GM18511 (cell line): ENCODE measurements around the gene MARCHF11.

Experiments used
- ATAC-seq: cut with Tn5 transposase; IDR thresholded peaks from one replicate; pipeline ENCODE4 v1.9.1; 2021; ENCODE audit warnings: mild to moderate bottlenecking, moderate library complexity; ENCODE audit not compliant: unreplicated experiment

Gene MARCHF11

GRCh38 chr5:16064135-16064893, 115.3 kb downstream of the MARCHF11 start:
- ATAC-seq = no peak

- no peak for ATAC-seq
Observed at GRCh38 chr5:16061163-16061562, 118.4 kb downstream of the MARCHF11 start.

GRCh38 chr5:16057277-16057676, 122.3 kb downstream of the MARCHF11 start:
- no peak for ATAC-seq

GRCh38 chr5:16051246-16051755, 128.3 kb downstream of the MARCHF11 start:
- no peak for ATAC-seq

GRCh38 chr5:16050414-16050813, 129.2 kb downstream of the MARCHF11 start:
- no peak for ATAC-seq

GRCh38 chr5:16049761-16050160, 129.8 kb downstream of the MARCHF11 start:
- ATAC-seq = no peak

- ATAC-seq = no peak
Observed at GRCh38 chr5:16048132-16048531, 131.5 kb downstream of the MARCHF11 start.

GRCh38 chr5:16043349-16043965, 136.1 kb downstream of the MARCHF11 start:
- ATAC-seq = no peak

- ATAC-seq = no peak
Observed at GRCh38 chr5:16037121-16037845, 142.3 kb downstream of the MARCHF11 start.

GRCh38 chr5:16034319-16035001, 145.1 kb downstream of the MARCHF11 start:
- ATAC-seq = no peak

GRCh38 chr5:16033187-16033925, 146.2 kb downstream of the MARCHF11 start:
- ATAC-seq = no peak

- no peak for ATAC-seq
Observed at GRCh38 chr5:16028708-16029107, 150.9 kb downstream of the MARCHF11 start.

GRCh38 chr5:16025681-16026080, 153.9 kb downstream of the MARCHF11 start:
- ATAC-seq = no peak

- no peak for ATAC-seq
Observed at GRCh38 chr5:16018970-16019369, 160.6 kb downstream of the MARCHF11 start.

GRCh38 chr5:16017720-16018119, 161.9 kb downstream of the MARCHF11 start:
- ATAC-seq = no peak
